AG04450 (cell line): ENCODE results near the gene PHRF1. TPM values are rescaled to one million over a fixed set of nuclear protein-coding genes. Genes with fewer than 3 reads are reported as not detected.
A peak's percentile ranks its signal among the peaks of the same experiment; 100 is the strongest.

ENCODE experiments used
- CTCF ChIA-PET: fragments of 300-600, 350-600 bp; formaldehyde crosslinking; extraction: SDS; loops from one replicate; lab custom pipeline; 2022; ENCODE audit warnings: antibody characterized with exemption, inconsistent platforms; lab: Charles Lee
- POLR2A ChIA-PET: fragments of 350-600 bp; formaldehyde crosslinking; extraction: SDS; loops from one replicate; lab custom pipeline; 2021; ENCODE audit warnings: antibody characterized with exemption, inconsistent platforms; lab: Yijun Ruan, JAX
- DNase-seq: peaks from one replicate; pipeline ENCODE4 v3.0.0-alpha.2; 2011; ENCODE audit warnings: low read depth, low spot score
- H3K27ac ChIP-seq: one replicate; pipeline ENCODE4 v1.5.1; 2012; ENCODE audit warnings: low read depth, low read length, control low read depth
- H3K27me3 ChIP-seq: one replicate; pipeline ENCODE4 v1.6.0; 2012; ENCODE audit warnings: low read length; ENCODE audit not compliant: control insufficient read depth, insufficient read depth
- H3K4me3 ChIP-seq: 2 replicates; pipeline ENCODE4 v1.5.1; 2011; ENCODE audit warnings: mild to moderate bottlenecking, low read depth, low read length, control low read depth
- H3K9me3 ChIP-seq: 2 replicates; pipeline ENCODE4 v1.5.1; 2012; ENCODE audit warnings: low read length; ENCODE audit not compliant: control insufficient read depth, insufficient read depth
- polyA plus RNA-seq: library from polyadenylated mRNA; depleted of rRNA; stranded (reverse); fragments of >200 nt; gene quantifications from 2 replicates; pipeline ENCODE4 v1.2.3, GENCODE V29; 2011
- TF ChIP-seq, protein P1 (sequence below): IDR thresholded peaks from 2 replicates; pipeline ENCODE4 v1.5.1; 2011; ENCODE audit warnings: low read depth, low read length, control low read depth, inconsistent platforms

PHRF1 gene
- polyA plus RNA-seq, 1 experiment, result 7.3 TPM

DNA sequence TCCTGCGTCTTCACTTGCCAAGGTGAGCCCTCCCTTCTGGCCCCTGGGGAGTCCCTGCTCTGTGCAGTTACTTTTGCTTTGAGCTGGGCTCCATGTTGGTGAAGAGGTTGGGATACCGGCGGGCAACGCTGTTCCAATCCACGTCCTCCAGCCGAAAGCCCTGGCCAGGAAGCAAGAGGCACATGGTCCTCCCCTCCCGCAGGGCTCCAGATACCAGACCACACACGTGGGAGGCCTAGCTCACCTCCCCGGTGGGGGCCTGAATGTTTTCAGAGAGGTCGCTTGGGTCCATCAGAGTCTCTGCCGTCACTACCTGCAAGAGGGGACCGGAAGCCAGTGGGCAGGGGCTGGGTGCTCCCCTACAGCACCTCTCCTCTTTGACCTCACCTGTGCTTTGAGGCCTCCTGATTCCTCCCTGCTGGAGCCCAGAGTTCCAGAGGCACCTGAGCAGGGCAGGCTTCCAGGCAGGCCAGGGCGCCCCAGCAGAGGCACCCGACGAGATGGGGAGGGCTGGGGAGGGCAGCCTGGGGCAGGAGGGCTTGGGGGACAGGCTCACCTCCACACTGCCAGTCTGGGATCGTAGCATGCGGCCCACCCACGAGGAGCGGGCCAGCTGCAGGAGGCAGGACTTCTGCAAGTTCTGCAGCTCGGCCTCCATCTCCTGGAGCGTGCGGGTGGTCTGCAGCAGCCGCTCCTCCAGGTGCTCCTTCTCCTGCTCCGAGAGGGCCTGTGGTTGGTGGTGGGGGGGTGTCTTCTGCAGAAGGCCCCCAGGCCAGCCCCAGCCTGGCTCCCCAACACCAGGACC, 18.7 kb upstream of the PHRF1 start:
- ChIA-PET POLR2A (no interaction called here), CTCF (interaction anchor here (1.2 kb wide), 1 partner anchor 22 kb away, joined by 3 read pairs; no protein-coding TSS in a partner anchor)
- Histone ChIP-seq H3K9me3 (peaks cover 3% of the 10 kb centered on the region; the same call in 1 of the 2 replicates), H3K4me3 (no peak overlapping the region), H3K27ac (no peak overlapping the region), H3K27me3 (peaks cover 45% of the 10 kb centered on the region)
- DNase-seq, result no peak
- TF ChIP-seq, protein P1, sequence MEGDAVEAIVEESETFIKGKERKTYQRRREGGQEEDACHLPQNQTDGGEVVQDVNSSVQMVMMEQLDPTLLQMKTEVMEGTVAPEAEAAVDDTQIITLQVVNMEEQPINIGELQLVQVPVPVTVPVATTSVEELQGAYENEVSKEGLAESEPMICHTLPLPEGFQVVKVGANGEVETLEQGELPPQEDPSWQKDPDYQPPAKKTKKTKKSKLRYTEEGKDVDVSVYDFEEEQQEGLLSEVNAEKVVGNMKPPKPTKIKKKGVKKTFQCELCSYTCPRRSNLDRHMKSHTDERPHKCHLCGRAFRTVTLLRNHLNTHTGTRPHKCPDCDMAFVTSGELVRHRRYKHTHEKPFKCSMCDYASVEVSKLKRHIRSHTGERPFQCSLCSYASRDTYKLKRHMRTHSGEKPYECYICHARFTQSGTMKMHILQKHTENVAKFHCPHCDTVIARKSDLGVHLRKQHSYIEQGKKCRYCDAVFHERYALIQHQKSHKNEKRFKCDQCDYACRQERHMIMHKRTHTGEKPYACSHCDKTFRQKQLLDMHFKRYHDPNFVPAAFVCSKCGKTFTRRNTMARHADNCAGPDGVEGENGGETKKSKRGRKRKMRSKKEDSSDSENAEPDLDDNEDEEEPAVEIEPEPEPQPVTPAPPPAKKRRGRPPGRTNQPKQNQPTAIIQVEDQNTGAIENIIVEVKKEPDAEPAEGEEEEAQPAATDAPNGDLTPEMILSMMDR, result no peak

DNA sequence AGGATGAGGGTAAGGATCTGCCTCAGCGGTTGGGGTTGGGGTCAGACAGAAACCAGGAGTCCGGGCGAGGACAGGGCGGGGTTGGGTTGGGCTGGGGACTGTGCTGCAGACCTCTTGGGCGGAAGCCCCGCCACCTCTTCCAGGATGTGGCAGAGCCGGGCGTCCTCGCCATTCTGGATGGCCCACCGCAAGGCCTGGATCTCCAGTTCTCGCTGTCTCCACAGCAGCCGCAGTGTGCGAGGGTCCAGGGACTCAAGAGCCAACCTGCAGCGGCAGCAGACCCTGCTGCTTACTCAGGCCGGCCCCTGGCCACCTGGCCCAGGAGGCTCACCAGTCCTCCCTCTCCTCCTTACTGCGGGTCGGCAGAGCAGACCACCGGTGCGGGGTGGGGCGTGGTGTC, 17.8 kb upstream of the PHRF1 start:
- CTCF ChIA-PET, result no interaction called here
- Histone ChIP-seq H3K9me3 (peaks cover 3% of the 10 kb centered on the region; the same call in 1 of the 2 replicates), H3K27ac (no peak overlapping the region), H3K27me3 (peaks cover 45% of the 10 kb centered on the region), H3K4me3 (no peak overlapping the region)
- DNase-seq, result no peak
- TF ChIP-seq, protein P1, result no peak
- POLR2A ChIA-PET, result no interaction called here

DNA sequence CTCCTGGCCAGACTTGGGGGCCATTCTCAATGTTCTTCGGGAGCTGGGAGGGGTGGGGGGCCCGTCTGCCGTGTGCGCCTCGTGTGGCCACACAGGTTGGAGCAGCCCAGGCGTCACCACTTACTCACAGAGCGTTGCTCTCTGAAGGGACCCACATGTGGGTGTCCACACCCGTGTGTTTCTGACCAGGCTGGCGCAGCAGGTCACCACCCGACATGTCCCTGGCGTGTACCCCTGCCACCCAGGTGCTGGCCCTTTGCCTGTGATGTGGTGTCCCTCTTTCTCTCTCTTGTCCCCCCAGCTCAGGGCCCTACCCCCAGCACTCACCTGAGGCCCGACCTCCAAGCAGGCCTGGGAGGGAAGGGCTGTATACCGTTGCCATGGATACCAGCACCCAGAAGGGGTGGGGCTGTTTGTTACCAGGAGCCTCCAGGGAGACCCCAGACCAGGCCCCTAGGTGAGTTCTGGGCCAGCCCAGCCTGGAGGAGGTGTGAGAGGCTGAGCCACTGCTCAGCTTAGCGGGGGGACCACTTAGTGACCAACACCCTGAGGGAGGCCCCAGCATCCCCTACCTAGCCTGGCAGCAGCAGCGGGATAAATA, 17.1 kb upstream of the PHRF1 start:
- ChIA-PET CTCF (no interaction called here), POLR2A (no interaction called here)
- Histone ChIP-seq H3K27ac (no peak overlapping the region), H3K9me3 (peaks cover 3% of the 10 kb centered on the region; the same call in 1 of the 2 replicates), H3K27me3 (peaks cover 41% of the 10 kb centered on the region), H3K4me3 (no peak overlapping the region)
- no peak for DNase-seq
- TF ChIP-seq, protein P1, result no peak

DNA sequence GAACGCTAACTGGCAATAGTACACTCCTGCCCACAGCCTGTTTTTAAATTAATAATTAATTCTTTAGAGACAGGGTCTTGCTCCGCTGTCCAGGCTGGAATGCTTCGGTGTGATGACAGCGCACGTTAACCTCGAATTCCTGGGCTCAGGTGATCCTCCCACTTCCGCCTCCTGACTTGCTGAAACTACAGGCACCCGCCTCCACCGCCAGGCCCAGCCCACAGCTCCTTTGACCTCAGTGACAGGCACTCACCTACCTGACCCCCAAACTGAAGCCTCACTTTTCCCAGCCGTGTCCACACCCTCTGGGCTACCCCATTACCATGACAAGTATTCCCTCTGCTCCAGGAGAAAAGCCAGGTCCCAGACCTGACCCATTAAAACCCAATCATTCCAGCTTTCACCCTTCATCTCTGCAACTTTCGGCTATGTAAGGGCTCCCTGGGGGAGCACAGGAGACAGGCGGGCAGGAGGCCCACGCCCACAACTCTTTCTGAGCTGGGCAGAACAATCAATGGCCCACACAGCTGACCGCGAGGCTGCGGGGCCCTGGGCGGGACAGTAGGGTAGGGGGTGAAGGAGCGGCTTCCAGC, 16.5 kb upstream of the PHRF1 start:
- POLR2A ChIA-PET, result no interaction called here
- peaks cover 3% of the 10 kb centered on the region; the same call in 1 of the 2 replicates for H3K9me3 ChIP-seq
- peaks cover 36% of the 10 kb centered on the region for H3K27me3 ChIP-seq
- no peak for DNase-seq
- peak overlapping the region; percentile 63 for H3K4me3 ChIP-seq
- TF ChIP-seq, protein P1, result no peak
- no peak overlapping the region for H3K27ac ChIP-seq
- CTCF ChIA-PET, result interaction anchor here (0.5 kb wide), 1 partner anchor 216 kb away, joined by 3 read pairs; no protein-coding TSS in a partner anchor
